PFSK-1 (cell line): ENCODE data around the gene NTM.

ENCODE experiments used
- POLR2AphosphoS5 ChIP-seq: IDR thresholded peaks from 2 replicates; pipeline ENCODE4 v1.6.1; 2012; ENCODE audit warnings: low read depth, mild to moderate bottlenecking, control low read depth, low read length, moderate library complexity
- SIN3A ChIP-seq: IDR thresholded peaks from 2 replicates; pipeline ENCODE4 v1.6.1; 2012; ENCODE audit warnings: mild to moderate bottlenecking, low read length, moderate library complexity, borderline replicate concordance; ENCODE audit not compliant: insufficient read depth
- TAF1 ChIP-seq: IDR thresholded peaks from 2 replicates; pipeline ENCODE4 v1.6.1; 2012; ENCODE audit warnings: low read length, control low read depth, borderline replicate concordance; ENCODE audit not compliant: insufficient read depth

- TF ChIP-seq SIN3A (no peak), TAF1 (no peak), POLR2AphosphoS5 (no peak)
These were observed 740.9 kb downstream of the NTM start for GRCh38 chr11:132111316-132111715.
